C1 segment of cervical spinal cord (tissue), 14 donors: ENCODE results near the gene C5orf52.
"Not testable (repeated sequence)": the region's sequence is repeated elsewhere in the genome, so short reads cannot be mapped to it uniquely, and the experiment has no call there.

Experiments used
- DNase-seq, 14 donors: peaks; one replicate each; lab custom pipeline; 2025; lab: John Stamatoyannopoulos, UW

C5orf52 gene

DNA sequence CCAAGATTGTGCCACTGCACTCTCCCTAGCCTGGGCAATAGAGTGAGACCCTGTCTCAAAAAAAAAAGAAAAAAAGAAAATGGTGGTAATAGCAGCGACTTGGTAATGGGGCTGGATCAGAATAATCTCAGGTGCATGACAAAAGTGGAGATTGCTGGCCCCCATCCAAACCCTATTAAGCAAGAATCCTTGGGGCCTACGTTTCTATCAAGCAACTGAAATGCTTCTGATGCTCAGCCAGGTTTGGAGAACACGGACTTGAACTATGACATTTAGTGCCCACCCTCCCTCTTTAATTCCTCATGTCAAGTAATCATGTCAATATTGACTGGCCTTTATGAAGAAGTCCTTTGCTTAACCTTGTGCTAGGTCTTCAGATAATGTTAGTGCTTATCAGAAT, 6.6 kb downstream of the C5orf52 start:
- DNase-seq = no peak

DNA sequence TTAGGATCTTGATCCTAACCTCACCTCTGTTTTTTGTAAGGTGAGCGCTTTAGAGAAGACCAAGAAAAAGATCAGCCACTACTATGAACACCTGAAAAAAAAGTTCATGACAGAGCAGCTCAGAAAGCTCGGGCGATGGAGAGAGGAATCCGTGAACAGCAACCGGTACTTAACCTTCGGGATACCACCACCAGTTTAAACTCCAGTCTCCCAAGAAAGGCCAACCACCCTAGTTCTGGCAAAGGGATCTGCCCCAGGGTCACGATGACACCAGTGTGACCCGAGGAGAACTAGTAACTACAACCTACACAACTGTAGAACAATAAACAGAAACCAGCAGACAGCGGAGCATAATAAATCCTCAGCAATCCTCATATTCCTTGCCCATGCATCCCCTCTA, 8.5 kb downstream of the C5orf52 start:
- DNase-seq = no peak

- no peak for DNase-seq
Measured at GRCh38 chr5:157680239-157680638, 8.9 kb downstream of the C5orf52 start.

DNA sequence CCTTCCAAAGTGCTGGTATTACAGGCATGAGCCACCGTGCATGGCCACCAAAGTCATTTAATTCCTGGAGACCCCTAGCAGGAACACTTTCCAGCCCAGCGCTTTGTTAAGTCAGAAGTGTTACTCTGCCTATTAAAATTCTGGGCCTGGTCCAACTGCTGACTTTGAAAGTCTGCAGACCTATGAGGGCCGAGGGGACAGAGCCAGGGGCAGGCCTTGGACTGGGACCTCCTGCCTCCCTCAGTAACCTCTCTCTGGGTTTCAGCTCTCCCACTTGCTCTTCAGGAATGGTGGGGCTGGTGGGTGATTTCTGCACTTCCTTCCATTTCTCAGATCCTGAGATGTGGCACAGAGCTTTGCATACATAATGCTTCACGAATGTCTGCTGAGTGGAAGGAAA, 9.7 kb downstream of the C5orf52 start:
- DNase-seq = no peak

- DNase-seq = no peak
Measured at GRCh38 chr5:157682257-157682656, 10.9 kb downstream of the C5orf52 start.

GRCh38 chr5:157686276-157687197, 15.2 kb downstream of the C5orf52 start:
- not testable (repeated sequence) for DNase-seq

DNA sequence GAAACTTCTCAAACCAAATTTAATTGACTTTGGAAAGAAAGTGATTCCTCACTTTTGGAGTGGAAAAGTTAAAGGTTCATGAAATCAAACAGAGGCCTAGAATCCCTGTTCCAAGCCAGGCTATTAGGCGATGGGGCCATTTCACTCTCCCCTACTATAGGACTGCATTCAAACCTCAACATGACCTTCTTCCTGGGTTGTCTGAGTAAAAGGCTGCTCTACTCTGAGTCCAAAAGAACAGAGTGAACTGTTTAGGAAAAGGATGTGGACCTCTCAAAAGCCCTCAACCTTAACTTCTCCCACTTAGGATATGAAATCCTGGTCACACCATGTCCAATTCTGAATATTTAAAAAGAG, 15.8 kb downstream of the C5orf52 start:
- DNase-seq = no peak

- DNase-seq = no peak
Measured at GRCh38 chr5:157689942-157690689, 18.8 kb downstream of the C5orf52 start.

GRCh38 chr5:157690690-157691433, 19.5 kb downstream of the C5orf52 start:
- DNase-seq = no peak

GRCh38 chr5:157693816-157694215, 22.5 kb downstream of the C5orf52 start:
- DNase-seq = not testable (repeated sequence)

- not testable (repeated sequence) for DNase-seq
Measured at GRCh38 chr5:157696154-157696553, 24.8 kb downstream of the C5orf52 start.

DNA sequence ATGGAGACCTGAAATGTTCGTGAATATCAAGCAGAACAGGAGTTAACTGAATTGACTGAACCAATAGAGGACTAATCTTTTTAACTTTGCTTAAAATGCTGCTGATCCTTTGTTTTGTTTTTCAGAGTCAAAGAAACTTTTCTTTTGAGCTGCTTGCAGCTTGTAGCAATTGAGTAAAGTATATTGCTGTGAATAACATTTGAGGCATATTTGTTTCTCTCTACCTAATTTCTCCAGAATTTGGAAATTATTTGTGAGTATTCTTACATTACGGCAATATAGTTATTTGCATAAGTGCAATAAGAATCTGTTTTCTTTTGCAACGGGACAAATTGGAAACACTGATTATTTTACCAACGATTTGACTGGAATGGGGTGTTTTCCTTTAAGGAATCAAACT, 27.3 kb downstream of the C5orf52 start:
- DNase-seq = not testable (repeated sequence)

DNA sequence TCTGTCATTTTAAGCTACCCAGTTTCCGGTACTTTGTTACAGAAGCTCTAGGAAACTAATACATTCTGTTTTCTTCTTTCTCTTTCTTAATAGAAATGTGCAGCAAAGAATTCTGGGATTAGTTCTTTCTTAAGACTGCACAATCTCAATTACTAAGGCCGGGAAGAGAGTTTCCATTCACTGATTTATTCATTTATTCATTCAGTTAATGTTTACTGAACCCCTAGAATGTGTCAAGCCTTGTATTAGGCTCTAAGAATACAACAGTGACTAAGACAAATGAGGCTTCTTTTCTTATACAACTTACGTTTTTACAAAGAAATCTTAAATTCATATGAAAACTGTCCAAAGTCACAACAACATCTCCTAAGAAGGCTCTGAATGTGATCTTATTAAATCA, 32.4 kb downstream of the C5orf52 start:
- DNase-seq = no peak

DNA sequence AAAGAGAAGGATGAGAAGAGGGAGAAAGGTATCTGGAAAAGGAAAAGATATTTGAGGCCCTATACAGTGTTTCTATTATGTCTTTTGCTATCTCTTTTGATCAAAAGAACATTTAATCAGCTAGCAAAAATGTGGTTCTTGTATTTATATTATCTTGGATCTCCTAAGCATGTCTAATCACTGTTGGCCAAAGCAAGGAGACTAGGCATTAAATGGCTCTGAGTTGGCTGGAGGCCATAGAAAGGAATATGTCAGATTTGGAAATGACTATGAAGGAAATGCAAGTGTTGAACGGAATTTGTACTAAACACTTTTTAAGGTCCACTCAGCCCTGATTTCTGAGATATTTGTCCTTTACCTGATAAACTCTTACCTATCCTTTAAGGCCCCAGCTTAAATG, 37.5 kb downstream of the C5orf52 start:
- no peak for DNase-seq

DNA sequence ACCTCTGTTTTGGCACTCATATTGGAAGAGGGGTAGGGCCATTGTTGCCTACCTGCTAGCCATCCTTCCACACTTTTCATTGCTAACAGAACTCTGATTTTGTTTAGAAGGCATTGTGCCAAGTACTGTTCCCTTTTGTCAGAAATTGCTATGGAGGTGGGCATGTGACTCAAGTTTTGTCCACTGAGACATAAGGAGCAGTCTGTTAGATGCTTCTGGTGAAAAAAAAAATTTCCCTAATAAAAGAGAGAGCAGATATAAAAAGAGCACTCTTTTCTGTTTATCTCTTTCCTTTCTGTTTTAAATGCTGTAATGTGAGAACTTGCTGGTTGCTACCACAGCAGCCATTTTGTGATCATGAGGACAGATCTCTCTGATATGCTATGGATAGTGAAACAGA, 38.0 kb downstream of the C5orf52 start:
- DNase-seq = no peak

DNA sequence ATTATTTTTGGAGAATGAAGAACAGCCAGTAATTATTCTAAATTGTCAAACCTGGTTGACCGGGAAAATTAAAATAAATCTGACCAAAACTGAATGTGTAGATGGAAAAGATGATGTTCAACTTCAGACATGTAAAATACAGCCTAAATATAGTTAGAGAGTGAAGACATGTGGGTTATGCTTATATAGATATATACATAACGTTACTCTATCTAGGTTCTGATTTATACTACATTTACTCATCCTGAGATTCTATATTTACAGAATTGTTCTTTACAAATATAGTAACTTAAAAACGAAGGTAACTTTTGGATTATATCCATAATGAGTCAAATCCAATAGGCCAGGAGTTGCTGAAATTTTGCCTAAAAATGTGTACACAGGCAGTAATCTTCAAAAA, 39.1 kb downstream of the C5orf52 start:
- no peak for DNase-seq

DNA sequence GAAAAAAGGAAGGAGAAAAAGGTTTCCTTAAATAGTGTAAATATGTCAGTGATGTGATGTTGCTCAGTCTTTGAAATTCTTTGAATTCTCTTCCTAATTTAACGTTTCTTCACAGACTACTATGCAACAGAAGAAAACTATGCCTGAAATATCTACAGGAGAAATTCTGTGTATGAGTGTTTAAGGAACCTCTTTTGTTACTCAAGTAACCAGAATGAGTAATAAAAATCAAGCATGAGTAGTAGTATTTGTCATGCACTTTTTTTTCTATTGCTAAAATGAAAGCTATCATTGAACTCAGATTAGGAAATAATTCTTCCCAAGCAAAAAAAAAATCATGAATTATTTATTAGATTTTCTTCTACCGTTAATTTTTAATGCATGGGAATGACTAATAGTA, 39.5 kb downstream of the C5orf52 start:
- DNase-seq = no peak

- DNase-seq = no peak
Measured at GRCh38 chr5:157713830-157714595, 42.7 kb downstream of the C5orf52 start.

DNA sequence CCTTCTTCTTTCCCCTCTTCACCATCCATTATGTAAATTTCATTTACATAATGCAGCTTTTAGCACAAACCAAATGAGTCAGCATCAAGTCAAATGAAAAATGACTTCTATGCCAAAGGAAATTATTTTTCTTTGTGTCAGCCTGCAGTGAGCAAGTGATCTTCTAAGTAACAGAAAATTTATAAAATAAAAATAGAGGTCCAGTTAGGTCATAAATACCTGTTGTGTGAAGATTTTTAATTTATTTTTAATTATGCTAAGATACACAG, 43.2 kb downstream of the C5orf52 start:
- no peak for DNase-seq

DNA sequence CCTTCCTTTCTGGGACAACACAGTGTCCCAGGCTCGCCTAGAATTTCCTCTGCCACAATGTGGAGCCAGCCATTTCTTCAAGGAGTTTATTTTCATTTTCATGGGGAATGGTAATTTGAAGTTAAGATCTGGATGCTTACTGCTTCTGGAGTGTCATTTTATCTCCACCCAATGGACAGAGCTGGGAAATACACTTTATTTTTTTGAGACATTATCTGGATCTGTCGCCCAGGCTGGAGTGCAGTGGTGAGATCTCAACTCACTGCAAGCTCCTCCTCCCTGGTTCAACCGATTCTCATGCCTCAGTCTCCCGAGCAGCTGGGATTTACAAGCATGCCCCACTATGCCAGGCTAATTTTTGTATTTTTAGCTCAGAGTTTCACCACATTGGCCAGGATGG, 47.2 kb downstream of the C5orf52 start:
- DNase-seq = peak in 7 of 14 donors; percentile 2 to 26 (median 7)

DNA sequence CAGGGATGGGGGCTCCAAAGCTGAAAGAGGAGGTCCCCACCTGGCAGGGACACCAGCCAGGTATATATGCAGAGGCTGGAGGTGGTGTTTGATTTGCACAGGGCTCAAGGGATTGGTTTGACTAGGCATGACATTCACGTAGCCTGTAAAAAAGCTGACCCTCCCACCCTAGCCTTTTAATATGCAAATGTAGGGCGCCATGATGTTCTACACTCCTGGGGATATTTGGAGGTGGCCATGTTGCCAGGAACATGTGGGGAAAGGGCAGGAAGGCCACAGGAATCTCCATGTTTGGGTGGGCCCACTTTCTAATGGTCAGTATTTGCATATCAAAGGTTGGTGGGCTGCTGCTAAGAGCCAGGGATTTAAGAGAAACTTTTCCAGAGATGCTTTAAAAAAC, 47.9 kb downstream of the C5orf52 start:
- no peak for DNase-seq

GRCh38 chr5:157721159-157721558, 49.8 kb downstream of the C5orf52 start:
- no peak for DNase-seq
